Measurements from ENCODE around the gene MACF1.

The MACF1 gene

GRCh38 chr1:39268906-39269305, 64.4 kb downstream of the MACF1 start:
- DNase-seq, result no peak

- DNase-seq, result no peak
Measured at GRCh38 chr1:39269349-39269748, 64.9 kb downstream of the MACF1 start.

DNA sequence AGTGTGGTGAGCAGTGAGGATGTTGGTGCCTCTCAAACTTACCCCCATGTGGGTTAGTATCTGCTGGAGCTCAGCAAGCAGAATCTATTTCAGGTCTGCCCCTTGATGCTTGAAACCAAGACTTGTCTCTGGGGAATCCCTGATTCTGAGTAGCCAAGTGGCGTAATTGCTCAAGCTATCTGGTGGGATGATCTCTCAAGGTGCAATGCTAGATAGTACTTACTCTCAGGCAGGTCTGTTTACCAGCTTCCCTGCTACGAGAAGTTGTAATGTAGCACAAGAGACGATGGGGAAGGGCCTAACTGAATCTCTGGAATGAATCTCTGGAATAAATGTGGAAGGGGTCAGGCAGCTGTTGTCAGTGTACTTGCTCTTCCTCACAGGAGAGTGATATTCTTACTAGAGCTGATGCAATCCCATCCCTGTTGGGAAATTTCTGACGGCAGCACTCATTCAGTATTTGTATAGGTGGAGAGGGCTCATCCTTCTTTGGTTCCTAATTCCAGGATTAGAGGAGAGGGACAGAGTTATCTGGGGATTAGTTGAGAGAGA, 65.4 kb downstream of the MACF1 start:
- DNase-seq, result no peak

GRCh38 chr1:39270368-39270767, 65.9 kb downstream of the MACF1 start:
- no peak for DNase-seq

DNA sequence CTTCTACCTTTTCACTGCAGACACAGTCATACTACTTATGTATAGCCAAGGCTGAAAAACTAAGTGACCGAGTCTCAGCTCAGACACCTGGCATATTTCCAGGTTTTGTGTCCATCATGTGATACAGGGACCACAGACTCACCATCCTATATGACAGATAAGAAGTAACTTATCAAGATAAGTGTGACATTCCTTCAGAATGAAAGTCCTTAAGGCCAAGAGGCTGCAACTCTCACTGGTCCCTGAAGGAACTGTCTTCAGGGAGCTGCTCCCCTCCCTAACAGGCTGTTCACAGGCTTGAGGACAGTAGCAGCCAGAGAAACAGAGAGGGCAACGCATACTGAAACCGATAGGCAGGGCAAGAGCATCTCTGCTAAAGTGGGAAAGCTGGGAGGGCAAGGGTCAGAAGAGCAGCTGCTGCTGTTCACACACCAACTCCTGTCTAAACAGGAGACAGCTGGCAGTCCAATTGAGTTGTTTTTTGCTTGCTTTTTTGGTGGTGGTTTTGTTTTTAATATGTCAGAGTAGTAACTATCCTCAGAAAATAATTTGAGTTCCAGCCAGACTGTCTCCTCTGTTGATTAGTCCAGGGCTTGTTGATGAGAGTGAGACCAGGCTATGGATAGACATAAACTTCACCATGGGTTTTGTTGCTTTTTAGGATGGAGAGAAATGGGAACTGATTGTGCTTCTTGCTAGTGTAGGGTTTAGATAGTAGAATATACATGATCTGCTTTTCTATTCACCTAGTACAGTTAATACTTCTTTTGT, 67.7 kb downstream of the MACF1 start:
- no peak for DNase-seq

- no peak for DNase-seq
Measured at GRCh38 chr1:39272798-39273469, 68.4 kb downstream of the MACF1 start.

DNA sequence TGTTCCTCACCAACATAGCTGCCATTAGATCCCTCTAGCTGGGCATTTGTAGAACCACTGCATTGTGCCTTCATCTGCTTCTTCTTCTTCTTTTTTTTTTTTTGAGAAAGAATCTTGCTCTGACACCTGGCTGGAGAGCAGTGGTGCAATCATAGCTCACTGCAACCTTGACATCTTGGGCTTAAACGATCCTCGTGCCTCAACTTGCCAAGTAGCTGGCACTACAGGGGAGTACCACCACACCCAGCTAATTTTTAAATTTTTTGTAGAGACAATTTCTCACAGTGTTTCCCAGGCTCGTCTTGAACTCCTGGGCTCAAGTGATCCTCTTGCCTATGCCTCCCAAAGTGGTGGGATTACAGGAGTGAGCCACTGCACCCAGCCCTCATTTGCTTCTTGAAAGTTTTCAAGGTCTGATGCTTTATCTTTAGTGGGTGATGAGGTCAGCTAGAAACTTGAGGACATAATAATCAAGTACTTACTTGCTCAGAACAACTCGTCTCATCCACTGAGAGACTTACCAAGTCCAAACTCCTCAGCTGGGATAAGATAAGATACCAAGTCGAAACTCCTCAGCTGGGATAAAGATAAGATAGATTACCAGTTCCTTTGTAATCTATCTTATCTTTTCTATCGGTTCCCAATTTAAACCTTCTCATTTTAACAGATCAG, 71.5 kb downstream of the MACF1 start:
- no peak for DNase-seq

DNA sequence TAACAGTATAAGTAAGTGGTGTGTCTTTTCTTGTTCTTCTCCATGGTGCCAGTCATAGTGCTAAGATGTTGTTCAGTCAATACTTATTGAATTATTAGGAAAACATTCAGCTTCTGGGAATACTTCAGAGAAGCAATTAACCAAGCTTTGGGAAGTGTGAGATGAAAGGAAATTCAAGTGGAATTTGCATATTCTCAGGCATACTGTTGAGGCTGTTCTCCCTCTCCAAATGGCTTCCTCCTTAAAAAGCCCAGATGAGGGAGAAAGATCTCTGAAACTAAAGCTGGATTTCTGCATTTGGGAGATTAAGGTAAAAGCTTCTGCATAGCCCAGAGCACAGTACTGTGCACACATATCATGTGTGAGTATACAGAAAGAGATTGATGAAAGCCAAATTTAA, 73.4 kb downstream of the MACF1 start:
- no peak for DNase-seq

DNA sequence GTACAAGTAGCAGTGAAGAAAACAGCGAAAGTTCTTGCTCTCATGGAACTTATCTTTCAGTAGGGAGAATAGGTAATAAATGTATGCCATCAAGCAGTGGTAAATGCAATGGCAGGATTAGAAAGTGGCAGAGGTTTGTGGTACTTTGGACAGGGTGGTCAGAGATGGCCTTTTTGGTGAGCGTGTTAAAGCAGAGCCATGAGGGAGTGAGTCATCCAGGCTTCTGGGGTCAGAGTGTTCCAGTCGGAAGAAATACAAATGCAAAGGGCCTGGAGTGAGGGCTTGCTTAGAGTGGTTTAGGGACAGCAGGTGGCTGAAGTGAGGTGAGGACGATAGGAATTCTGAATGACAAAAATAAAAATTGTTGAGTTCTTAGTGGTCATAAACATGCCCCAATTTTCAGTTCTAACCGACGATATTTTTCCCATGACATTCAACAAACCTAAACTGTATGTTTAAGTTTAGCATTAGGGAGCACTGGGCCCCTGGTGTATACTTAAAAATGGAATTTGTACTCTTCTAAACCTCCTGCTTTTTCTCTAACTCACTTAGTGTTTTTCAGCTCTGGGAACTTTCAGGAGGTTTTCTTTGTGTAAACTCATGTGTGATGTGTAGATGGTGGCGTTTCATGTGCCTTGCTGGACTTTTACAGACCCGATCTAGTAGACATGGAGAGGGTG, 78.2 kb downstream of the MACF1 start:
- DNase-seq, result no peak

DNA sequence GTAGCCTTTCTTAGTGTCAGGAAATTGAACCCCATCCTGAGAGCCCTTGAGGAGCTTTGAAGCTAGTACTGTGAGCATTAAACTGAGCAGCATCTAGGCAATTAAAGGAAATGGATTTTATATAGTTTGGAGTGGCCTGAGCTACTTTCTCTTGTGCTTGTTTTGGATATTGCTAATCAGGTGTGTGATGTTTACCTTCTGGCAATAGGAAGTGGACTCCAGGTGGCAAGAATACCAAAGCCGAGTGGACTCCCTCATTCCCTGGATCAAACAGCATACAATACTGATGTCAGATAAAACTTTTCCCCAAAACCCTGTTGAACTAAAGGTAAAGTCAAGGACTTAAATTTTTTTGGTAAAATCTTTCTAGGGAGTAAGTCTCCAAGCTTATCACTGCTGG, 79.4 kb downstream of the MACF1 start:
- DNase-seq, result no peak

GRCh38 chr1:39287541-39287940, 83.0 kb downstream of the MACF1 start:
- no peak for DNase-seq

- DNase-seq, result no peak
Measured at GRCh38 chr1:39288735-39289465, 84.4 kb downstream of the MACF1 start.

DNA sequence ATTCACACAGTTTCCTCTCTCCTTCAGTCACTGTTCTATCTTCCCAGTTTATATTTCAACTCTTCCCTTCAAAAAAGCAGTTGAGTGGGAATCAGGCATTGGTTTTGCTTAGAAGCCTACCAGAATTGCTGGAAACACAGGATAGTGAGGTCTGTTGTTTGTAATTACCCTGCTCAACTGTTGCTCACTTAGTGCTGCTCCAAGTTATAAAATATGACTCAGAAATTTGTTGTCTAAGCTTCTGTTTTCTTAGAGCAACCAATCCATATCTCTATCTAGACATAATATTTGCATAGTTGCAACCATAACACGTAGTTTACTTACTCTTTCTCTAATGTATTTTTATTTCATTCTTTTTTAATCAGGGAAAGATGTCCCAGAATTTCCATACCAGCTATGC, 87.9 kb downstream of the MACF1 start:
- no peak for DNase-seq

DNA sequence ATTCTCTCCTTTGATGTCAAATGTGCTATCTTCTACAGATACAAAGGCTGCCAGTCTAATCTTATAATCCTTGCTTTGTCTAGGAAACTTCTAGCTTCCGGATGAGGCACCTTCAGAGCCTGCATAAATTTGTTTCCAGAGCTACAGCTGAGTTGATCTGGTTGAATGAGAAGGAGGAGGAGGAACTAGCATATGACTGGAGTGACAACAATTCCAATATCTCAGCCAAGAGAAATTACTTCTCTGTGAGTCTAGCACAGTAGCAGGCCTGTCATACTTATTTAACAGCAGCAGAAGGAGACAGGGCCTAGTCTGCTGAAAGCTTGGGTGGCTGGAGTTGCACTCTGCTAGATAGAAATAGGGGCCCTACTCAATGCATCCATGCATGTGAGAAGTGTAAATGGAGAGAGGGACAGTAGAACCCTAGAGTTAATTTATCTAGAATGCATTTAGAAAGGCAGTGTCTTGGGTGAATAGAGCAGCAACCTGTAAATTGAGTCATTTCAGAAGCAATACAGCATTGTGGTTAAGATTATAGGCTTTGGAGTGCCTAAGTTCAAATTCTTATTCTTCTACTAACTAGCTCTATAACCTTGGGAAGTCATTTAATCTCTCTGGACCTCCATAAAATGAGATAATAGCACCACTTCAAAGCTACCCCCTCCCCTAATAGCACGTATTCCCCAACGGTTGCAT, 89.0 kb downstream of the MACF1 start:
- DNase-seq, result no peak

DNA sequence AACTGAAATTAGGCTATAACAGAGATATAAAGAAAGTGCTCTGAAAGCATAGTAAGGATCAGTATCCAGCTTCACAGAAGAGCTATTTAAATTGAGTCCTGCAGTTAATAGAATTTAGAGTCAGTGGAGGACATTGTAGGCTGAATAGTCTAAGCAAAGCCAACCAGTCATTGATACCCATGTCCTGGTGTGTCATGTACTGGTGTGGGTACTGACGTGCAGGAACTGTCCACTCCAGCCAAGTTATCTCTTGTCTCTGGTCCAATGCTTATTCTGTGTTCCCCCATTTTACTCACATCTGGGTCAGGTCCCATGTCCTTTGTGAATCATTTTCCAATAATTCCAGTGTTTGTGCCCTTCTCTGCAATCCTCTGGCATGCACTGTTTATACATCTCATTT, 90.0 kb downstream of the MACF1 start:
- no peak for DNase-seq

- DNase-seq, result no peak
Measured at GRCh38 chr1:39295901-39296300, 91.4 kb downstream of the MACF1 start.

DNA sequence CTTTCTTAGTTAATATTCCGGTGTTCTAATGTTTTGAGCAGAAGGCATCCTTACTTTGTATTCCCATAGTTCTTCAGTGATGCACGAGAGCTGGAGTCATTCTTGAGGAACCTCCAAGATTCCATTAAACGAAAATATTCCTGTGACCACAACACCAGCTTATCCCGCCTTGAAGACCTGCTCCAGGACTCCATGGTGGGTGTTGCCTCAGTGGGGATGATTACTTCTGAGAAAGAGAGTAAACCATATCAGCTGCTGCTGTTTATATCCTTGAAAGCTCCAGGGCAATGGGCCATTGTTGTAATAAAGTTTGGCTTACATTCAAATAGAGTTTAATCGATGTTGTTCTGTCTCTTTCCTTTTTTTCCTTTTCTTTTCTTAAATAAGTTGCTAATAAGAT, 93.1 kb downstream of the MACF1 start:
- no peak for DNase-seq

GRCh38 chr1:39301606-39302005, 97.1 kb downstream of the MACF1 start:
- DNase-seq, result no peak

DNA sequence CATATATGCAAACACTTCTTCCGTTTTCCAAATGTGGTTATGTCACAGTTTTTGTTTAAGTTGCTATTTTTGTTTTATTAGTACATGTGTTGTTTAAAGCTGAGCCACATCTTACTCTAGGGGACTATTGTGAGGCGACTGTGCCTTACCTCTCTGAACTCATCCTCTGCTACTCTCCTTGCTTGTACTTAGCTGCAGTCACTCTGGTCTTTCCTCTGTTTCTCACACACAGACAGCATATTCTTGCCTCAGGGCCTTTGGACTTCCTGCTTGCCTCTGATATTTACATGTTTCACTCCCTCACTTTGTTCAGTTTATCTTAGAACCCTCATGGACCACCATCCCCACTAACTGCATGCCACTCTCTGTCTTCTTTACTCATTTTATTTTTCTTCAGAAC, 101.1 kb downstream of the MACF1 start:
- no peak for DNase-seq

GRCh38 chr1:39310015-39310414, 105.5 kb downstream of the MACF1 start:
- DNase-seq, result peak; percentile 70

- DNase-seq, result no peak
Measured at GRCh38 chr1:39310691-39311090, 106.2 kb downstream of the MACF1 start.

GRCh38 chr1:39317111-39317510, 112.6 kb downstream of the MACF1 start:
- no peak for DNase-seq
